OCI-LY1 (cell line): ENCODE data around the gene SESN1.

Source experiments
- CTCF ChIP-seq: fragments of 200-600 bp; sonication (generic), shearing (Covaris generic); IDR thresholded peaks from 2 replicates; pipeline ENCODE4 v1.5.1; 2017; ENCODE audit warnings: mild to moderate bottlenecking, antibody characterized with exemption, low read length, moderate library complexity, mixed read lengths
- EZH2 ChIP-seq: fragments of 200-600 bp; sonication (generic), shearing (Covaris generic); IDR thresholded peaks from 2 replicates; pipeline ENCODE4 v1.8.0; 2017; ENCODE audit warnings: borderline replicate concordance, mixed run types, mild to moderate bottlenecking, antibody characterized with exemption, low read length, moderate library complexity, mixed read lengths

- TF ChIP-seq CTCF = no peak
- no peak for TF ChIP-seq EZH2
Observed at GRCh38 chr6:108995296-108995695, 99.3 kb downstream of the SESN1 start.
